T-helper 1 cell treated with Interleukin-12 subunit alpha and Interleukin-12 subunit beta and Interleukin-4 antibody, amounts not matched to agents 30 μg/mL and 1 μg/mL, for 36 hours (primary cell): ENCODE data around the gene CCDC107.

ENCODE experiments used
- H3K27ac Mint-ChIP-seq: one replicate; pipeline ENCODE4 v1.8.0; 2021; ENCODE audit warnings: mild to moderate bottlenecking, mixed read lengths
- H3K27me3 Mint-ChIP-seq: one replicate; pipeline ENCODE4 v1.8.0; 2021; ENCODE audit warnings: low read depth, mixed read lengths
- H3K36me3 Mint-ChIP-seq: one replicate; pipeline ENCODE4 v1.8.0; 2021; ENCODE audit warnings: low read depth, mixed read lengths
- H3K4me1 Mint-ChIP-seq: one replicate; pipeline ENCODE4 v1.8.0; 2021; ENCODE audit warnings: low read depth, mixed read lengths
- H3K4me3 Mint-ChIP-seq: one replicate; pipeline ENCODE4 v1.8.0; 2021; ENCODE audit warnings: mild to moderate bottlenecking, moderate library complexity, mixed read lengths
- H3K9me3 Mint-ChIP-seq: one replicate; pipeline ENCODE4 v1.8.0; 2021; ENCODE audit warnings: mixed read lengths

Gene CCDC107

GRCh38 chr9:35679766-35680330 lies 21.8 kb downstream of the CCDC107 start:
- peaks cover 2% of the 10 kb centered on the region for H3K36me3 Mint-ChIP-seq
- no peaks in the 10 kb centered on the region for H3K9me3 Mint-ChIP-seq
- H3K27me3 Mint-ChIP-seq: peaks cover 23% of the 10 kb centered on the region
- H3K4me3 Mint-ChIP-seq: no peak overlapping the region
- peaks cover 4% of the 10 kb centered on the region for H3K4me1 Mint-ChIP-seq
- no peak overlapping the region for H3K27ac Mint-ChIP-seq

DNA sequence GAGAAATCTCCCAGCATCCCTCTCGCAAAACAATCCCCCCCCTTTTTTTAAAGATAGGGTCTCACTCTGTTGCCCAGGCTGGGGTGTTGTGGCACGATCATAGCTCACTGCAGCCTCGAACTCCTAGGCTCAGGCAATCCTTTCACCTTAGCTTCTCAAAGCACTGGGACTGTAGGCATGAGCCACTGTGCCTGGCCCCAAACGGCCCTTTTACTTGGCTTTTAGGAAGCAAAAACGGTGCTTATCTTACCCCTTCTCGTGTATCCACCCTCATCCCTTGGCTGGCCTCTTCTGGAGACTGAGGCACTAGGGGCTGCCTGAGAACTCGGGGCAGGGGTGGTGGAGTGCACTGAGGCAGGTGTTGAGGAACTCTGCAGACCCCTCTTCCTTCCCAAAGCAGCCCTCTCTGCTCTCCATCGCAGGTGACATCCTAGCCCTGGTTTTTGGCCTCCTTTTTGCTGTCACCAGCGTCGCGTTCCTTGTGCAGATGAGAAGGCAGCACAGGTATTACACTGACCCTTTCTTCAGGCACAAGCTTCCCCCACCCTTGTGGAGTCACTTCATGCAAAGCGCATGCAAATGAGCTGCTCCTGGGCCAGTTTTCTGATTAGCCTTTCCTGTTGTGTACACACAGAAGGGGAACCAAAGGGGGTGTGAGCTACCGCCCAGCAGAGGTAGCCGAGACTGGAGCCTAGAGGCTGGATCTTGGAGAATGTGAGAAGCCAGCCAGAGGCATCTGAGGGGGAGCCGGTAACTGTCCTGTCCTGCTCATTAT lies 22.4 kb downstream of the CCDC107 start:
- Mint-ChIP-seq H3K9me3 (no peaks in the 10 kb centered on the region), H3K27me3 (peaks cover 20% of the 10 kb centered on the region), H3K4me3 (no peak overlapping the region), H3K27ac (no peak overlapping the region), H3K36me3 (peaks cover 2% of the 10 kb centered on the region), H3K4me1 (peaks cover 4% of the 10 kb centered on the region)

GRCh38 chr9:35681341-35682002 lies 23.4 kb downstream of the CCDC107 start:
- H3K27ac Mint-ChIP-seq: no peak overlapping the region
- peaks cover under 1% of the 10 kb centered on the region for H3K36me3 Mint-ChIP-seq
- peaks cover 1% of the 10 kb centered on the region for H3K4me1 Mint-ChIP-seq
- peaks cover 15% of the 10 kb centered on the region for H3K27me3 Mint-ChIP-seq
- no peak overlapping the region for H3K4me3 Mint-ChIP-seq
- H3K9me3 Mint-ChIP-seq: no peaks in the 10 kb centered on the region

DNA sequence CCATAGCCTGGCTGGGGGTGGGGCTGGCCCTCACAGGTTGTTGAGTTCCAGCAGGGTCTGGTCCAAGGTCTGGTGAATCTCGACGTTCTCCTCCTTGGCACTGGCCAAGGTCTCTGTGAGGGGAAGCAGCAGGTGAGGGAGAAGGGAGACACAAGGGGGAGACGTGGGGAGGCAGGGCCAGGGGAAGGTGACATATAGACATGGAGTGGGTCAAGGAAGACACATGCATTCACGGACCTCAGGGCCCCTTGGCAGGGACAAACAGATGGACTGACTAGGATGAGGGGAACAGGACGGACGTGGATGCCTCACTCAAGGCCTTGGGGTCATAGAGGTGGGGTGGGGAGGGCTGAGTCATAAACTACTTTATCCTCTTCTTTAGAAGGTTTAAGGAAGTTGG lies 24.0 kb downstream of the CCDC107 start:
- no peaks in the 10 kb centered on the region for H3K4me1 Mint-ChIP-seq
- H3K4me3 Mint-ChIP-seq: no peak overlapping the region
- H3K27me3 Mint-ChIP-seq: peaks cover 11% of the 10 kb centered on the region
- no peak overlapping the region for H3K27ac Mint-ChIP-seq
- no peaks in the 10 kb centered on the region for H3K9me3 Mint-ChIP-seq
- no peaks in the 10 kb centered on the region for H3K36me3 Mint-ChIP-seq

- H3K4me3 Mint-ChIP-seq: no peak overlapping the region
- H3K36me3 Mint-ChIP-seq: no peaks in the 10 kb centered on the region
- H3K4me1 Mint-ChIP-seq: peaks cover 2% of the 10 kb centered on the region
- no peaks in the 10 kb centered on the region for H3K9me3 Mint-ChIP-seq
- H3K27ac Mint-ChIP-seq: no peak overlapping the region
- peaks cover 4% of the 10 kb centered on the region for H3K27me3 Mint-ChIP-seq
These were observed 24.6 kb downstream of the CCDC107 start for GRCh38 chr9:35682520-35683315.

DNA sequence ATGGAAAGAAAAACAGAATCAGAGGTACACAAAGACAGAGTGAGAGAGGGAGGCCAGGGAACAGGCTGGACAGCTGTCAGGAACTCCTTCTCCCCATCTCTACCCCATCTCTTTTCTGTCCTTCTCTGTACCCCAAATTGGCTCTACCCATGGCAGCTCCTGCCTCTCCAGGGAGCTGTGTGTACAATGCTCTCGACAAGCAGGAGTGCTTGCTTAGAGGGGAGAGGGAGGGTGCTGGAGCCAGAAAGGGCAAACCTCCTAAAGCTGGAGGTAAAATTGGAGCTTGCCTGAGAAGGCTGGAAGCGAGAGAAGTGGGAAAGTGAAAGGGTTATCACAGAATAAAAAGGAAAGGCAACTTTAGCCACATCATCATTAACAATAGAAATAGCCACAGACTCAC lies 25.2 kb downstream of the CCDC107 start:
- H3K4me3 Mint-ChIP-seq: no peak overlapping the region
- H3K27ac Mint-ChIP-seq: no peak overlapping the region
- no peaks in the 10 kb centered on the region for H3K9me3 Mint-ChIP-seq
- peaks cover 4% of the 10 kb centered on the region for H3K27me3 Mint-ChIP-seq
- H3K36me3 Mint-ChIP-seq: no peaks in the 10 kb centered on the region
- peaks cover 3% of the 10 kb centered on the region for H3K4me1 Mint-ChIP-seq

- Mint-ChIP-seq H3K9me3 (no peaks in the 10 kb centered on the region), H3K4me3 (no peak overlapping the region), H3K27ac (no peak overlapping the region), H3K36me3 (no peaks in the 10 kb centered on the region), H3K4me1 (peaks cover 11% of the 10 kb centered on the region), H3K27me3 (no peaks in the 10 kb centered on the region)
These were observed 26.8 kb downstream of the CCDC107 start for GRCh38 chr9:35684921-35685320.

- Mint-ChIP-seq H3K9me3 (no peaks in the 10 kb centered on the region), H3K4me1 (peaks cover 11% of the 10 kb centered on the region), H3K36me3 (no peaks in the 10 kb centered on the region), H3K4me3 (no peak overlapping the region), H3K27ac (no peak overlapping the region), H3K27me3 (no peaks in the 10 kb centered on the region)
These were observed 27.4 kb downstream of the CCDC107 start for GRCh38 chr9:35685506-35685905.

GRCh38 chr9:35686222-35687203 lies 28.4 kb downstream of the CCDC107 start:
- Mint-ChIP-seq H3K36me3 (no peaks in the 10 kb centered on the region), H3K9me3 (no peaks in the 10 kb centered on the region), H3K4me1 (peaks cover 16% of the 10 kb centered on the region), H3K27ac (no peak overlapping the region), H3K27me3 (no peaks in the 10 kb centered on the region), H3K4me3 (no peak overlapping the region)

DNA sequence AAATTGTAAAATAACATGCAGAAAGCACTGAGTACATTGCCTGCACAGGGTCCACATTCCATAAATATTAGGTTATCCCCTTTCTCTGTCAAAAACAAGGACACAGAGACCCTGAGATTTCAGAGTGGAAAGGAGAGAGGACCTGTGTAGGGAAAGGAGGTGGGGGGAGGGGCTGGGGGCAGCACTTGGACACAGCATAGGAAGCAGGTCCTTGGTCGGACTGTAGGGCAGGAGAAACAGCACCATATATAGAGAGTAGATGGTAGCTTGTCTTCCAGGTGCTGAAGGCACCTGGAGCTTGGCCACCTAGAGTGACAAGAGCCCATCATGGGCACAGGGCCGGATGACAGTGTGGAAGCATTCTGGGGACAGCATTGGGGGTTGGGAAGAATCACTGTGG lies 29.2 kb downstream of the CCDC107 start:
- Mint-ChIP-seq H3K9me3 (no peaks in the 10 kb centered on the region), H3K27ac (no peak overlapping the region), H3K27me3 (no peaks in the 10 kb centered on the region), H3K36me3 (no peaks in the 10 kb centered on the region), H3K4me3 (no peak overlapping the region), H3K4me1 (peaks cover 16% of the 10 kb centered on the region)

- no peaks in the 10 kb centered on the region for H3K36me3 Mint-ChIP-seq
- peaks cover 16% of the 10 kb centered on the region for H3K4me1 Mint-ChIP-seq
- H3K9me3 Mint-ChIP-seq: no peaks in the 10 kb centered on the region
- H3K27ac Mint-ChIP-seq: no peak overlapping the region
- H3K4me3 Mint-ChIP-seq: no peak overlapping the region
- no peaks in the 10 kb centered on the region for H3K27me3 Mint-ChIP-seq
These were observed 30.0 kb downstream of the CCDC107 start for GRCh38 chr9:35687972-35688557.

- Mint-ChIP-seq H3K9me3 (no peaks in the 10 kb centered on the region), H3K4me1 (peaks cover 16% of the 10 kb centered on the region), H3K36me3 (no peaks in the 10 kb centered on the region), H3K27me3 (no peaks in the 10 kb centered on the region), H3K4me3 (peak overlapping the region; percentile 81), H3K27ac (peak overlapping the region; percentile 55)
These were observed 30.8 kb downstream of the CCDC107 start for GRCh38 chr9:35688558-35689541.
